ENCODE data around the gene KCTD18.

DNA sequence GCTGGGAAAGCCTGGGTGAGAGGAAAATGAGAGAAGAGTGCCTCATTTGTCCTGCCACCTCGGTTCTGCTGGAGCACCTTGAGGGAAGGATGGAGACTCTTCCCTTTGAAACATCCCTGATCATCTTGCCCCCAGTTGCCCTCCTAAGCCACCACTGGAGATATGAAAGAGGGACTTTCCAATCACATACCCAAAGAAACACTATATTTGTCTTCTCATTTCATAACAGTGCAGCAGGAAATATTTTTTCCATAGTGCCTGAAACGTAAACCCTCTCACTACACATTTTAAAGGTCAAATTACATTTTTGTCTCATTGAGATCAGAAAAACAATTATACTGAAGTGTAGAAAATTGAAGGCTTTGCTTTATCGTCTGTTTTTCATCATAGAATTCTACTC, 63.3 kb downstream of the KCTD18 start:
- TF ChIP-seq, protein P1, sequence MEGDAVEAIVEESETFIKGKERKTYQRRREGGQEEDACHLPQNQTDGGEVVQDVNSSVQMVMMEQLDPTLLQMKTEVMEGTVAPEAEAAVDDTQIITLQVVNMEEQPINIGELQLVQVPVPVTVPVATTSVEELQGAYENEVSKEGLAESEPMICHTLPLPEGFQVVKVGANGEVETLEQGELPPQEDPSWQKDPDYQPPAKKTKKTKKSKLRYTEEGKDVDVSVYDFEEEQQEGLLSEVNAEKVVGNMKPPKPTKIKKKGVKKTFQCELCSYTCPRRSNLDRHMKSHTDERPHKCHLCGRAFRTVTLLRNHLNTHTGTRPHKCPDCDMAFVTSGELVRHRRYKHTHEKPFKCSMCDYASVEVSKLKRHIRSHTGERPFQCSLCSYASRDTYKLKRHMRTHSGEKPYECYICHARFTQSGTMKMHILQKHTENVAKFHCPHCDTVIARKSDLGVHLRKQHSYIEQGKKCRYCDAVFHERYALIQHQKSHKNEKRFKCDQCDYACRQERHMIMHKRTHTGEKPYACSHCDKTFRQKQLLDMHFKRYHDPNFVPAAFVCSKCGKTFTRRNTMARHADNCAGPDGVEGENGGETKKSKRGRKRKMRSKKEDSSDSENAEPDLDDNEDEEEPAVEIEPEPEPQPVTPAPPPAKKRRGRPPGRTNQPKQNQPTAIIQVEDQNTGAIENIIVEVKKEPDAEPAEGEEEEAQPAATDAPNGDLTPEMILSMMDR (IDR thresholded peaks at IDR 0.05; ENCODE audit: low read depth, low read length, poor library complexity, severe bottlenecking), result no peak
- no peak for TF ChIP-seq EZH2phosphoT487 (IDR thresholded peaks at IDR 0.05; ENCODE audit: borderline replicate concordance, low read length)

Measured in DOHH2 (cell line).